ENCODE measurements around the gene SMAD5.

The SMAD5 gene

GRCh38 chr5:136115183-136115865 lies 17.3 kb upstream of the SMAD5 start:
- no peak for DNase-seq

- no peak for DNase-seq
These were observed 12.1 kb upstream of the SMAD5 start for GRCh38 chr5:136120529-136120928.

- no peak for DNase-seq
These were observed 9.3 kb upstream of the SMAD5 start for GRCh38 chr5:136123236-136123768.

- no peak for DNase-seq
These were observed 5.1 kb upstream of the SMAD5 start for GRCh38 chr5:136127560-136127959.

GRCh38 chr5:136128481-136128880 lies 4.2 kb upstream of the SMAD5 start:
- DNase-seq, result no peak

- no peak for DNase-seq
These were observed 3.2 kb upstream of the SMAD5 start for GRCh38 chr5:136129445-136129844.

GRCh38 chr5:136130581-136130980 lies 2.1 kb upstream of the SMAD5 start:
- DNase-seq, result no peak

GRCh38 chr5:136132087-136132486 lies 558 bp upstream of the SMAD5 start:
- no peak for DNase-seq

- peak in 1 of 2 experiments; percentile 2 for DNase-seq
These were observed 727 bp downstream of the SMAD5 start for GRCh38 chr5:136133222-136133921.

- DNase-seq, result no peak
These were observed 1.3 kb downstream of the SMAD5 start for GRCh38 chr5:136133922-136134379.

GRCh38 chr5:136134653-136135052 lies 2.0 kb downstream of the SMAD5 start:
- no peak for DNase-seq

- DNase-seq, result no peak
These were observed 2.9 kb downstream of the SMAD5 start for GRCh38 chr5:136135536-136135935.

- DNase-seq, result no peak
These were observed 5.0 kb downstream of the SMAD5 start for GRCh38 chr5:136137497-136138220.

- DNase-seq, result no peak
These were observed 8.9 kb downstream of the SMAD5 start for GRCh38 chr5:136141561-136141960.

- no peak for DNase-seq
These were observed 10.7 kb downstream of the SMAD5 start for GRCh38 chr5:136143312-136143711.

- DNase-seq, result no peak
These were observed 11.1 kb downstream of the SMAD5 start for GRCh38 chr5:136143763-136144162.

GRCh38 chr5:136145030-136145429 lies 12.4 kb downstream of the SMAD5 start:
- DNase-seq, result no peak

GRCh38 chr5:136146201-136146600 lies 13.6 kb downstream of the SMAD5 start:
- no peak for DNase-seq

- no peak for DNase-seq
These were observed 15.0 kb downstream of the SMAD5 start for GRCh38 chr5:136147632-136148031.

- no peak for DNase-seq
These were observed 17.2 kb downstream of the SMAD5 start for GRCh38 chr5:136149891-136150290.

- no peak for DNase-seq
These were observed 21.1 kb downstream of the SMAD5 start for GRCh38 chr5:136153581-136154236.

- no peak for DNase-seq
These were observed 22.4 kb downstream of the SMAD5 start for GRCh38 chr5:136155078-136155477.

GRCh38 chr5:136155761-136156160 lies 23.1 kb downstream of the SMAD5 start:
- no peak for DNase-seq

All from stimulated activated CD4-positive, alpha-beta T cell treated with anti-CD3 and anti-CD28 coated beads, Interleukin-4, amount 100 ng/mL, for 4 hours (primary cell).